Bronchial epithelial cell (primary cell): ENCODE measurements around the gene NOXA1. TPM values are rescaled to one million over a fixed set of nuclear protein-coding genes. Genes with fewer than 3 reads are reported as not detected.
"Not testable (repeated sequence)": the region's sequence is repeated elsewhere in the genome, so short reads cannot be mapped to it uniquely, and the experiment has no call there.

Experiments used
- DNase-seq: peaks from one replicate; pipeline ENCODE4 v3.0.0-alpha.2; 2010; ENCODE audit warnings: low read depth
- FAIRE-seq: peaks from 2 replicates; lab custom pipeline; 2011; peaks lifted over from hg19 to GRCh38; lab: Jason Lieb, UNC
- H3K27me3 ChIP-seq: 2 replicates; pipeline ENCODE4 v1.5.1; 2011; ENCODE audit warnings: low read length; ENCODE audit not compliant: control insufficient read depth, insufficient read depth
- H3K36me3 ChIP-seq: 2 replicates; pipeline ENCODE4 v1.5.1; 2011; ENCODE audit warnings: low read length; ENCODE audit not compliant: control insufficient read depth, insufficient read depth
- H3K4me3 ChIP-seq: 2 replicates; pipeline ENCODE4 v1.5.1; 2011; ENCODE audit warnings: mild to moderate bottlenecking, low read depth, low read length, control low read depth
- CTCF ChIP-seq: IDR thresholded peaks from 2 replicates; pipeline ENCODE4 v1.5.1; 2011; ENCODE audit warnings: mild to moderate bottlenecking, moderate library complexity, low read length, control low read depth, inconsistent platforms; ENCODE audit not compliant: insufficient read depth, severe bottlenecking
- total RNA-seq: library from RNA; depleted of rRNA; stranded (reverse); fragments of >200 nt; gene quantifications from 2 replicates; pipeline ENCODE4 v1.2.1, GENCODE V29; 2014

The NOXA1 gene
- total RNA-seq, 1 donor from 2014 or later, result 0.53 TPM

- DNase-seq, result no peak
- no peaks in the 10 kb centered on the region for H3K36me3 ChIP-seq
- no peak for TF ChIP-seq CTCF
- FAIRE-seq, result no peak
- no peak overlapping the region for H3K4me3 ChIP-seq
- peaks cover 3% of the 10 kb centered on the region for H3K27me3 ChIP-seq
Observed at GRCh38 chr9:137408651-137409405, 14.4 kb upstream of the NOXA1 start.

DNA sequence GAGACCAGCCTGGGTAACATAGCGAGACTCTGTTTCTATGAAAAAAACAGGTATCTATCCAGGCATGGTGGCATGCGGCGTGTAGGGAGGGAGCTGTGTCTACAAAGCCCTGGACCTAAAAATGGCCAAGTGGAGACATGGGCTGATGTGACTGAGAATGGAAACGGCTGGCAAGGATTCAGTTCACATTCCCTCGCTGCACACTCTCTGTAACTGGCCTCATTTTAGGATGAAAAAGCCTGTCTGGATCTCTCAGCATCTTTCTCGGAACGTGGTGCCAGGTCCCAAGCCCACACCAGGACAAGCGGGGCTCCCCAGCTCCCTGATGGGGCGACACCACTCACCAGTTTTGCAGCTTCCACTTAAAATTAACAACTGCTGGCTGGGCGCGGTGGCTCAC, 13.7 kb upstream of the NOXA1 start:
- FAIRE-seq, result no peak
- no peak for DNase-seq
- peaks cover 3% of the 10 kb centered on the region for H3K27me3 ChIP-seq
- no peaks in the 10 kb centered on the region for H3K36me3 ChIP-seq
- H3K4me3 ChIP-seq, result no peak overlapping the region
- TF ChIP-seq CTCF, result no peak

GRCh38 chr9:137410236-137410890, 12.8 kb upstream of the NOXA1 start:
- DNase-seq, H3K36me3 ChIP-seq, FAIRE-seq, H3K4me3 ChIP-seq, H3K27me3 ChIP-seq: not testable (repeated sequence)

GRCh38 chr9:137410891-137411249, 12.3 kb upstream of the NOXA1 start:
- H3K27me3 ChIP-seq, result peaks cover 3% of the 10 kb centered on the region
- FAIRE-seq (no peak), DNase-seq (no peak)
- H3K36me3 ChIP-seq, result no peaks in the 10 kb centered on the region
- no peak for TF ChIP-seq CTCF
- no peak overlapping the region for H3K4me3 ChIP-seq

- H3K4me3 ChIP-seq, result no peak overlapping the region
- no peak for TF ChIP-seq CTCF
- no peak for FAIRE-seq
- peaks cover 2% of the 10 kb centered on the region for H3K27me3 ChIP-seq
- H3K36me3 ChIP-seq, result no peaks in the 10 kb centered on the region
- no peak for DNase-seq
Observed at GRCh38 chr9:137411260-137411644, 11.9 kb upstream of the NOXA1 start.

GRCh38 chr9:137411645-137412380, 11.4 kb upstream of the NOXA1 start:
- no peak for FAIRE-seq
- TF ChIP-seq CTCF, result no peak
- DNase-seq, result peak; percentile 72
- Histone ChIP-seq H3K27me3 (no peaks in the 10 kb centered on the region), H3K4me3 (no peak overlapping the region), H3K36me3 (no peaks in the 10 kb centered on the region)
